ENCODE data around the gene PRSS53. TPM values are rescaled to one million over a fixed set of nuclear protein-coding genes. Genes with fewer than 3 reads are reported as not detected.

Gene PRSS53
- total and polyA plus RNA-seq, 2 experiments from 2014 or later: 0.36 to 2.7 TPM

- H3K27ac Mint-ChIP-seq: no peak overlapping the region
- no peak for TF ChIP-seq ZNF114 (CRISPR knock-in tag; IDR thresholded peaks at IDR 0.05)
- Histone ChIP-seq H3F3A (replicated peaks; ENCODE audit: low read depth) (no peaks in the 10 kb centered on the region), H2AFZ (no peak overlapping the region), H3K27ac (ENCODE audit: low read depth) (no peak overlapping the region), H4K20me1 (replicated peaks; ENCODE audit: insufficient read depth) (no peaks in the 10 kb centered on the region; the same call in 1 of the 2 replicates), H3K79me2 (replicated peaks; ENCODE audit: insufficient read depth) (peaks cover 2% of the 10 kb centered on the region; the same call in 1 of the 2 replicates), H3K4me1 (ENCODE audit: insufficient read depth) (no peaks in the 10 kb centered on the region), H3K4me2 (no peak overlapping the region), H3K27me3 (ENCODE audit: insufficient read depth) (no peaks in the 10 kb centered on the region), H3K9me2 (ENCODE audit: insufficient read depth) (no peaks in the 10 kb centered on the region), H3K36me3 (ENCODE audit: insufficient read depth) (peaks cover 7% of the 10 kb centered on the region; the same call in 1 of the 2 replicates), H3K4me3 (no peak overlapping the region)
- peaks cover 5% of the 10 kb centered on the region; the same call in 1 of the 3 replicates for H3K4me1 Mint-ChIP-seq
- ATAC-seq: no peak
- H3K9me3 Mint-ChIP-seq: no peaks in the 10 kb centered on the region
- DNase-seq (ENCODE audit: low spot score): no peak
- no peak overlapping the region for H3K4me3 Mint-ChIP-seq
- peaks cover 51% of the 10 kb centered on the region for H3K36me3 Mint-ChIP-seq (ENCODE audit: low read depth)
- peaks cover 6% of the 10 kb centered on the region for H3K27me3 Mint-ChIP-seq (ENCODE audit: insufficient read depth, low read depth, poor library complexity)
Observed at GRCh38 chr16:31081428-31082351, 7.1 kb downstream of the PRSS53 start.

GRCh38 chr16:31080756-31081419 lies 7.9 kb downstream of the PRSS53 start:
- no peak overlapping the region for H3K4me3 Mint-ChIP-seq
- H3K4me1 Mint-ChIP-seq: peaks cover 5% of the 10 kb centered on the region; the same call in 1 of the 3 replicates
- Histone ChIP-seq H3K4me3 (no peak overlapping the region), H3K27ac (ENCODE audit: low read depth) (no peak overlapping the region), H3K27me3 (ENCODE audit: insufficient read depth) (no peaks in the 10 kb centered on the region), H4K20me1 (replicated peaks; ENCODE audit: insufficient read depth) (no peaks in the 10 kb centered on the region; the same call in 1 of the 2 replicates), H3K36me3 (ENCODE audit: insufficient read depth) (peaks cover 7% of the 10 kb centered on the region; the same call in 1 of the 2 replicates), H3F3A (replicated peaks; ENCODE audit: low read depth) (no peaks in the 10 kb centered on the region), H2AFZ (no peak overlapping the region), H3K79me2 (replicated peaks; ENCODE audit: insufficient read depth) (peaks cover 9% of the 10 kb centered on the region), H3K4me2 (no peak overlapping the region), H3K4me1 (ENCODE audit: insufficient read depth) (no peaks in the 10 kb centered on the region), H3K9me2 (ENCODE audit: insufficient read depth) (no peaks in the 10 kb centered on the region)
- H3K27me3 Mint-ChIP-seq (ENCODE audit: insufficient read depth, low read depth, poor library complexity): peaks cover 8% of the 10 kb centered on the region
- H3K9me3 Mint-ChIP-seq: no peaks in the 10 kb centered on the region
- H3K36me3 Mint-ChIP-seq (ENCODE audit: low read depth): peaks cover 56% of the 10 kb centered on the region
- H3K27ac Mint-ChIP-seq: no peak overlapping the region
- DNase-seq (ENCODE audit: low spot score) (no peak), ATAC-seq (no peak)
- TF ChIP-seq REST (IDR thresholded peaks at IDR 0.05; ENCODE audit: unreplicated experiment) (no peak), EZH2 (IDR thresholded peaks at IDR 0.05; ENCODE audit: low read depth, unreplicated experiment) (no peak), CREB1 (CRISPR knock-in tag; IDR thresholded peaks at IDR 0.05; ENCODE audit: low read depth) (no peak), CTCF (conservative IDR thresholded peaks at IDR 0.05; ENCODE audit: low read depth in 2 of 2) (no peak), ZNF114 (CRISPR knock-in tag; IDR thresholded peaks at IDR 0.05) (no peak), POLR2AphosphoS5 (IDR thresholded peaks at IDR 0.05; ENCODE audit: low read depth) (no peak), ETS1 (IDR thresholded peaks at IDR 0.05) (no peak)
